ENCODE data around the gene MFSD6.

DNA sequence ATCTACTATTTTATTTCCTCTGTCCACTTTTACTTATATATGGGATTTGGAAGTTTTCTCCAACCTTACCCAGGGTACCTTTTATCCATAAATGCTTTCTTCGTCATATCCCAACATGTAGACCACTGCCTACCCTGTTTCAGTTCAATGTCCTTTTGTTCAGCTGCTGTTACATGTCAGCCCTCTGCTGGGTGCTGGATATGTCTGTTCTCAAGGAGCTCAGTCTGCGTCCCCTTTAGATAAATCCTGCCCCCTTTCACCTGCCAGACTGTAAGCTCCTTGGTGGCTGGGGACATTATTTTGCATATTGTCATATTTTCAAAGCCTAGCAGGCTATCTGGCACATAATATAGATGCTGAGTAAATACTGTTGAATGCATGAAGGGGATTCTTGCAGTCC is 73.2 kb downstream of the MFSD6 start:
- TF ChIP-seq, protein P1, sequence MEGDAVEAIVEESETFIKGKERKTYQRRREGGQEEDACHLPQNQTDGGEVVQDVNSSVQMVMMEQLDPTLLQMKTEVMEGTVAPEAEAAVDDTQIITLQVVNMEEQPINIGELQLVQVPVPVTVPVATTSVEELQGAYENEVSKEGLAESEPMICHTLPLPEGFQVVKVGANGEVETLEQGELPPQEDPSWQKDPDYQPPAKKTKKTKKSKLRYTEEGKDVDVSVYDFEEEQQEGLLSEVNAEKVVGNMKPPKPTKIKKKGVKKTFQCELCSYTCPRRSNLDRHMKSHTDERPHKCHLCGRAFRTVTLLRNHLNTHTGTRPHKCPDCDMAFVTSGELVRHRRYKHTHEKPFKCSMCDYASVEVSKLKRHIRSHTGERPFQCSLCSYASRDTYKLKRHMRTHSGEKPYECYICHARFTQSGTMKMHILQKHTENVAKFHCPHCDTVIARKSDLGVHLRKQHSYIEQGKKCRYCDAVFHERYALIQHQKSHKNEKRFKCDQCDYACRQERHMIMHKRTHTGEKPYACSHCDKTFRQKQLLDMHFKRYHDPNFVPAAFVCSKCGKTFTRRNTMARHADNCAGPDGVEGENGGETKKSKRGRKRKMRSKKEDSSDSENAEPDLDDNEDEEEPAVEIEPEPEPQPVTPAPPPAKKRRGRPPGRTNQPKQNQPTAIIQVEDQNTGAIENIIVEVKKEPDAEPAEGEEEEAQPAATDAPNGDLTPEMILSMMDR (IDR thresholded peaks at IDR 0.05; ENCODE audit: poor library complexity, severe bottlenecking): no peak
- TF ChIP-seq, protein P2, sequence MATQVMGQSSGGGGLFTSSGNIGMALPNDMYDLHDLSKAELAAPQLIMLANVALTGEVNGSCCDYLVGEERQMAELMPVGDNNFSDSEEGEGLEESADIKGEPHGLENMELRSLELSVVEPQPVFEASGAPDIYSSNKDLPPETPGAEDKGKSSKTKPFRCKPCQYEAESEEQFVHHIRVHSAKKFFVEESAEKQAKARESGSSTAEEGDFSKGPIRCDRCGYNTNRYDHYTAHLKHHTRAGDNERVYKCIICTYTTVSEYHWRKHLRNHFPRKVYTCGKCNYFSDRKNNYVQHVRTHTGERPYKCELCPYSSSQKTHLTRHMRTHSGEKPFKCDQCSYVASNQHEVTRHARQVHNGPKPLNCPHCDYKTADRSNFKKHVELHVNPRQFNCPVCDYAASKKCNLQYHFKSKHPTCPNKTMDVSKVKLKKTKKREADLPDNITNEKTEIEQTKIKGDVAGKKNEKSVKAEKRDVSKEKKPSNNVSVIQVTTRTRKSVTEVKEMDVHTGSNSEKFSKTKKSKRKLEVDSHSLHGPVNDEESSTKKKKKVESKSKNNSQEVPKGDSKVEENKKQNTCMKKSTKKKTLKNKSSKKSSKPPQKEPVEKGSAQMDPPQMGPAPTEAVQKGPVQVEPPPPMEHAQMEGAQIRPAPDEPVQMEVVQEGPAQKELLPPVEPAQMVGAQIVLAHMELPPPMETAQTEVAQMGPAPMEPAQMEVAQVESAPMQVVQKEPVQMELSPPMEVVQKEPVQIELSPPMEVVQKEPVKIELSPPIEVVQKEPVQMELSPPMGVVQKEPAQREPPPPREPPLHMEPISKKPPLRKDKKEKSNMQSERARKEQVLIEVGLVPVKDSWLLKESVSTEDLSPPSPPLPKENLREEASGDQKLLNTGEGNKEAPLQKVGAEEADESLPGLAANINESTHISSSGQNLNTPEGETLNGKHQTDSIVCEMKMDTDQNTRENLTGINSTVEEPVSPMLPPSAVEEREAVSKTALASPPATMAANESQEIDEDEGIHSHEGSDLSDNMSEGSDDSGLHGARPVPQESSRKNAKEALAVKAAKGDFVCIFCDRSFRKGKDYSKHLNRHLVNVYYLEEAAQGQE (IDR thresholded peaks at IDR 0.05; ENCODE audit: borderline replicate concordance): no peak
- no peak for TF ChIP-seq EZH2 (IDR thresholded peaks at IDR 0.05; ENCODE audit: borderline replicate concordance, insufficient read depth, low read length, poor library complexity, severe bottlenecking)
- TF ChIP-seq RAD21 (conservative IDR thresholded peaks at IDR 0.05): no peak
- no peak for TF ChIP-seq EP300 (conservative IDR thresholded peaks at IDR 0.05; ENCODE audit: poor library complexity, severe bottlenecking)
- TF ChIP-seq MXI1 (conservative IDR thresholded peaks at IDR 0.05; ENCODE audit: poor library complexity, severe bottlenecking): no peak
- no peak for TF ChIP-seq POLR2AphosphoS5 (IDR thresholded peaks at IDR 0.05)
- TF ChIP-seq SMC3 (conservative IDR thresholded peaks at IDR 0.05; ENCODE audit: poor library complexity): no peak

Data from neural cell (in vitro differentiated cells).